ENCODE measurements around the gene TMEM165. TPM values are rescaled to one million over a fixed set of nuclear protein-coding genes. Genes with fewer than 3 reads are reported as not detected.
"Not testable (repeated sequence)": the region's sequence is repeated elsewhere in the genome, so short reads cannot be mapped to it uniquely, and the experiment has no call there.

Gene TMEM165
- total and polyA plus RNA-seq, 12 donors, result 52.4 to 290 (median 147) TPM

DNA sequence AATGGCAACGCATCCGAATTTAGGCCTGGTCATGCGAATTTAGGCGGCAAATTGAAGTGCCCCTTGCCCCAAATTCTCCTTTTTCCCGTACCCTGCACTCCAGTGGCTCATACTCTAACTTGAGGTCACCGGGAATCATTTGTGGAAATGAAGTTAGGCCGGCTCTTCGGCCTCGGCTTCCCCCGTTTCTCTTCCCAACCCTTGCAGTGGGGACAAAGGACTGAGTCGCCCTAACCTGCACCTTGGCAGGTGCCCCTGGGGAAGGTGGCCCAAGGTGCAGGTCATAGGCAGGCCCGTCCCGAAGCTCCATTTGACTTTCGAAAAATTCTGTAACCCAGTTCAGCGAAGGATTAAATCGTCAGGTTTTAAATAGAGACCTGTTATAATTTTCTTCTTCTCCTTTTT is 48.9 kb upstream of the TMEM165 start:
- intact Hi-C loops (cut with DNase I), result loop anchor here (5.0 to 10.0 kb wide), 4 partner anchors 50 to 200 kb away; partner anchors contain the start of genes CLOCK (in 2 of the 2) and TMEM165 (in 1 of the 2)
- peak overlapping the region in 2 of 4 donors; percentile 73 to 86 for H3K4me3 ChIP-seq
- 36 to 45% (median 36%) methylated on average over 10 to 16 of the region's 16 CpGs for WGBS, 4 donors
- no peaks in the 10 kb centered on the region for H3K36me3 ChIP-seq (replicated peaks in 1 of 2)
- H3K27me3 ChIP-seq, result no peaks in the 10 kb centered on the region
- no peaks in the 10 kb centered on the region for H3K9me3 ChIP-seq (replicated peaks in 1 of 3)
- DNase-seq, result peak in 1 of 7 donors; percentile 34
- peaks cover 10 to 24% of the 10 kb centered on the region in 2 donors for H3K4me1 ChIP-seq (replicated peaks in 1 of 2)
- TF ChIP-seq CTCF (IDR thresholded peaks at IDR 0.05) (no peak), POLR2A (IDR thresholded peaks at IDR 0.05) (no peak)
- peak overlapping the region; percentile 87 to 98 (median 97) for H3K27ac ChIP-seq

DNA sequence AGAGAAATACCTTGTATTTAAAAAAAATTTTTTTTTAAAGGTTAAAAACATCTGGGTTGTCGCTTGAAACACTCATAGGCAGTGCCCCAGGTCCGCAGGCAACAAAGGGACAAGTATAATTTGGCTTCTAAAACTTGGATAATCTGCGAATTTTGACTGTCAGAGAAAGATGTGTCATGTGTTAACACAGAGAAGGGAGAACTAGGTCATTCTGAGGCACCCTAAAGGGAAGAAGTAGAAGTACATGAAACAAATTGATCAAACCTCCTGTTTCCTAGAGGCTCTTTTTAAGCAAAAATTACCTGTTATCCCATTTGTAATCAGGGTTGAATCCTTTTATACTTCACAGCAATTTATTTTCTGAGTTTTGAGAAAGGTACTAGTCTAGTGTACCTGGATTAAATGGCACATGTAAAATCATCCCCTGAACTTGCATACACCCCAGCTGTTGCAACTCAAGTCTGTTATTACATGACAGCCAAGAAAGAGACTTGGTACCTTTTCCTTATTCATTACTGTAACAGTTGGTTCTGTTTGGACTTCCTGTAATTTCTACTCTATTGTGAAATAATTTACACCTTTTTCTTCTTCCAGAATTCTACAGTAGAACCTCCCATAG is 48.0 kb upstream of the TMEM165 start:
- Histone ChIP-seq H3K27me3 (no peaks in the 10 kb centered on the region), H3K4me3 (no peak overlapping the region), H3K27ac (peak overlapping the region in 2 of 5 donors; percentile 97 to 98), H3K4me1 (replicated peaks in 1 of 2) (peaks cover 10 to 24% of the 10 kb centered on the region in 2 donors), H3K36me3 (replicated peaks in 1 of 2) (no peaks in the 10 kb centered on the region), H3K9me3 (replicated peaks in 1 of 3) (no peaks in the 10 kb centered on the region)
- WGBS, 4 donors, result 74 to 89% (median 80%) methylated on average over 3 of the region's 3 CpGs
- DNase-seq, result no peak
- intact Hi-C loops (cut with DNase I), result loop anchor here (5.0 to 10.0 kb wide), 4 partner anchors 50 to 200 kb away; partner anchors contain the start of genes CLOCK (in 2 of the 2) and TMEM165 (in 1 of the 2)
- TF ChIP-seq CTCF (IDR thresholded peaks at IDR 0.05), result peak in 1 of 6 experiments; percentile 7
- no peak for TF ChIP-seq POLR2A (IDR thresholded peaks at IDR 0.05)

DNA sequence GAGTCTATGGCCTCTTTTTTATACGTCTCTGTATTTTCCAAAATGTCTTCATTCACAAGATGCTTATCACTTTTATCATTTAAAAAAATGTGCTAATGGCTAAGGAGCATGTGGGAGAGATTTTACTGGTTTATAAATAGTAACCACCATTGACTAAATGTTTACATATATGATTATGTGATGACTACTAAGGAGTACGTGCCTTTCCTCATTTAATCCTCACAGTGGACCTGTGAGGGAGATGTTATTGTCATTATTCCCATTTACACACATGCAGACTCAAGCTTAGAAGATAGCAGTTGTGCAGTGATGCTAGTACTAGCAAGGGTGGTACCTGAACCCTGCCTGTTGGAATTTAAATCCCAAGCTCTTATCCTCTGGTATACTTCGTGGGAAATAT is 47.3 kb upstream of the TMEM165 start:
- DNase-seq, result no peak
- Histone ChIP-seq H3K4me1 (replicated peaks in 1 of 2) (peaks cover 10 to 24% of the 10 kb centered on the region in 2 donors), H3K9me3 (replicated peaks in 1 of 3) (no peaks in the 10 kb centered on the region), H3K4me3 (no peak overlapping the region), H3K27me3 (no peaks in the 10 kb centered on the region), H3K36me3 (replicated peaks in 1 of 2) (no peaks in the 10 kb centered on the region), H3K27ac (no peak overlapping the region)
- intact Hi-C loops (cut with DNase I), result loop anchor here (5.0 to 10.0 kb wide), 4 partner anchors 49 to 199 kb away; partner anchors contain the start of genes CLOCK (in 2 of the 2) and TMEM165 (in 1 of the 2)
- TF ChIP-seq CTCF (IDR thresholded peaks at IDR 0.05) (no peak), POLR2A (IDR thresholded peaks at IDR 0.05) (no peak)
- WGBS, 4 donors, result 82 to 86% (median 83%) methylated on average over 3 of the region's 3 CpGs

- H3K9me3 ChIP-seq (replicated peaks in 1 of 3); H3K27ac ChIP-seq; H3K36me3 ChIP-seq (replicated peaks in 1 of 2); intact Hi-C loops (cut with DNase I); H3K27me3 ChIP-seq; H3K4me3 ChIP-seq: not testable (repeated sequence)
- peak in 1 of 7 donors; percentile 30 for DNase-seq
- 90 to 95% (median 91%) methylated on average over 10 of the region's 10 CpGs for WGBS, 4 donors
- H3K4me1 ChIP-seq (replicated peaks in 1 of 2), result peaks cover 10 to 18% of the 10 kb centered on the region in 2 donors
Measured at GRCh38 chr4:55350870-55351269, 44.9 kb upstream of the TMEM165 start.

DNA sequence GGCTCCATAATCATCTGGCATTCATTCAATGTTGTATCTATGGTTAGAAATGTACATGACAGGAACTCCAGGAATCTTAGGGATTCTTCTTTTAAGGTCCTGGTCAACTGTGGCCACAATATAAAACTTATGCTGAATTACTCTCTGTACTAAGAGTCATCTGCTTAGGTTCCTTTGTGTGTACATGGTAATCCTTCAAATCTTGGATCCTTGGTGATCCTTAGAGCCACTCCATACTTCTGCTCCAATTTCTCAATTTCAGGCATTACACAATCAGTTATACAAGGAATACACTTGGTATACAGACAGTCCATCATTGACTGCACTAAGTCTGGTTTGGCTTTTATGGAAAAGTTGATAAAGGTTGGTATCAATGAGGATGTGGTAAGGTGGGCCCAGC is 43.9 kb upstream of the TMEM165 start:
- intact Hi-C loops (cut with DNase I), result no loop called here
- DNase-seq, result no peak
- no peaks in the 10 kb centered on the region for H3K36me3 ChIP-seq (replicated peaks in 1 of 2)
- no peak for TF ChIP-seq CTCF (IDR thresholded peaks at IDR 0.05)
- TF ChIP-seq POLR2A (IDR thresholded peaks at IDR 0.05), result no peak
- H3K27me3 ChIP-seq, result no peaks in the 10 kb centered on the region
- no peak overlapping the region for H3K4me3 ChIP-seq
- H3K9me3 ChIP-seq (replicated peaks in 1 of 3), result no peaks in the 10 kb centered on the region
- H3K27ac ChIP-seq, result no peak overlapping the region
- peaks cover 7 to 15% of the 10 kb centered on the region in 2 donors for H3K4me1 ChIP-seq (replicated peaks in 1 of 2)

All from adrenal gland (tissue), 12 donors.